ENCODE results near the gene UBASH3A.

DNA sequence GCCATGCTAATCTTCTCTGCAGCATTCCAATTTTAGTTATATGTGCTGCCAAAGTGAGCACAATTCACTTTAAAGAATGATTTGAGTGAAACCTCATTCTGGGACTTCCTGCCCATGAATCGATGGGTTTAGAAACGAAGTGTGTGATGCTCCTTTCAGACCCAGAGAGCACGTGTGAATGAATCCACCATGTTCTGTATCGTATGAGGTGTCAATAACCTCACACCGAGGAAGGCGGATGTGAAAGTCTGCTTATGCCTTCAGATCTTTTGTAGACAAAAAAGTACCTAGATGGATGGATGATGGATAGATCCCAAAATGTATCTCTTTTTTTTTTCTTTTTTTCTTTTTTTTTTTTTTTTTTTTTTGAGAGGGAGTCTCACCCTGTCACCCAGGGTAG, 13.8 kb downstream of the UBASH3A start:
- TF ChIP-seq, protein P1, sequence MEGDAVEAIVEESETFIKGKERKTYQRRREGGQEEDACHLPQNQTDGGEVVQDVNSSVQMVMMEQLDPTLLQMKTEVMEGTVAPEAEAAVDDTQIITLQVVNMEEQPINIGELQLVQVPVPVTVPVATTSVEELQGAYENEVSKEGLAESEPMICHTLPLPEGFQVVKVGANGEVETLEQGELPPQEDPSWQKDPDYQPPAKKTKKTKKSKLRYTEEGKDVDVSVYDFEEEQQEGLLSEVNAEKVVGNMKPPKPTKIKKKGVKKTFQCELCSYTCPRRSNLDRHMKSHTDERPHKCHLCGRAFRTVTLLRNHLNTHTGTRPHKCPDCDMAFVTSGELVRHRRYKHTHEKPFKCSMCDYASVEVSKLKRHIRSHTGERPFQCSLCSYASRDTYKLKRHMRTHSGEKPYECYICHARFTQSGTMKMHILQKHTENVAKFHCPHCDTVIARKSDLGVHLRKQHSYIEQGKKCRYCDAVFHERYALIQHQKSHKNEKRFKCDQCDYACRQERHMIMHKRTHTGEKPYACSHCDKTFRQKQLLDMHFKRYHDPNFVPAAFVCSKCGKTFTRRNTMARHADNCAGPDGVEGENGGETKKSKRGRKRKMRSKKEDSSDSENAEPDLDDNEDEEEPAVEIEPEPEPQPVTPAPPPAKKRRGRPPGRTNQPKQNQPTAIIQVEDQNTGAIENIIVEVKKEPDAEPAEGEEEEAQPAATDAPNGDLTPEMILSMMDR (IDR thresholded peaks at IDR 0.05): no peak
- TF ChIP-seq RCOR1 (IDR thresholded peaks at IDR 0.05; ENCODE audit: low read depth, low read length) (no peak), EP300 (IDR thresholded peaks at IDR 0.05) (no peak), MAZ (IDR thresholded peaks at IDR 0.05; ENCODE audit: borderline replicate concordance, low read depth, low read length) (no peak), RFX5 (IDR thresholded peaks at IDR 0.05) (no peak), POLR2A (IDR thresholded peaks at IDR 0.05; ENCODE audit: low read length) (no peak), KDM1A (IDR thresholded peaks at IDR 0.05; ENCODE audit: low read depth) (no peak), POLR2AphosphoS2 (conservative IDR thresholded peaks at IDR 0.05; ENCODE audit: low read length) (no peak), HDAC2 (IDR thresholded peaks at IDR 0.05) (no peak), RAD21 (conservative IDR thresholded peaks at IDR 0.05 in 1 of 2, IDR thresholded peaks at IDR 0.05 in 1 of 2) (no peak)
- TF ChIP-seq, protein P2, sequence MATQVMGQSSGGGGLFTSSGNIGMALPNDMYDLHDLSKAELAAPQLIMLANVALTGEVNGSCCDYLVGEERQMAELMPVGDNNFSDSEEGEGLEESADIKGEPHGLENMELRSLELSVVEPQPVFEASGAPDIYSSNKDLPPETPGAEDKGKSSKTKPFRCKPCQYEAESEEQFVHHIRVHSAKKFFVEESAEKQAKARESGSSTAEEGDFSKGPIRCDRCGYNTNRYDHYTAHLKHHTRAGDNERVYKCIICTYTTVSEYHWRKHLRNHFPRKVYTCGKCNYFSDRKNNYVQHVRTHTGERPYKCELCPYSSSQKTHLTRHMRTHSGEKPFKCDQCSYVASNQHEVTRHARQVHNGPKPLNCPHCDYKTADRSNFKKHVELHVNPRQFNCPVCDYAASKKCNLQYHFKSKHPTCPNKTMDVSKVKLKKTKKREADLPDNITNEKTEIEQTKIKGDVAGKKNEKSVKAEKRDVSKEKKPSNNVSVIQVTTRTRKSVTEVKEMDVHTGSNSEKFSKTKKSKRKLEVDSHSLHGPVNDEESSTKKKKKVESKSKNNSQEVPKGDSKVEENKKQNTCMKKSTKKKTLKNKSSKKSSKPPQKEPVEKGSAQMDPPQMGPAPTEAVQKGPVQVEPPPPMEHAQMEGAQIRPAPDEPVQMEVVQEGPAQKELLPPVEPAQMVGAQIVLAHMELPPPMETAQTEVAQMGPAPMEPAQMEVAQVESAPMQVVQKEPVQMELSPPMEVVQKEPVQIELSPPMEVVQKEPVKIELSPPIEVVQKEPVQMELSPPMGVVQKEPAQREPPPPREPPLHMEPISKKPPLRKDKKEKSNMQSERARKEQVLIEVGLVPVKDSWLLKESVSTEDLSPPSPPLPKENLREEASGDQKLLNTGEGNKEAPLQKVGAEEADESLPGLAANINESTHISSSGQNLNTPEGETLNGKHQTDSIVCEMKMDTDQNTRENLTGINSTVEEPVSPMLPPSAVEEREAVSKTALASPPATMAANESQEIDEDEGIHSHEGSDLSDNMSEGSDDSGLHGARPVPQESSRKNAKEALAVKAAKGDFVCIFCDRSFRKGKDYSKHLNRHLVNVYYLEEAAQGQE (IDR thresholded peaks at IDR 0.05): no peak
- TF ChIP-seq, protein P3, sequence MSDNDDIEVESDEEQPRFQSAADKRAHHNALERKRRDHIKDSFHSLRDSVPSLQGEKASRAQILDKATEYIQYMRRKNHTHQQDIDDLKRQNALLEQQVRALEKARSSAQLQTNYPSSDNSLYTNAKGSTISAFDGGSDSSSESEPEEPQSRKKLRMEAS (IDR thresholded peaks at IDR 0.05): no peak

Data from A549 (cell line).